NCI-H2107 treated with DMSO at 0.1 percent for 48 hours (cell line): ENCODE results near the gene FMC1.

Experiments
- DNase-seq: peaks from one replicate; lab custom pipeline; 2025; ENCODE audit not compliant: unreplicated experiment; lab: John Stamatoyannopoulos, UW

Gene FMC1

DNA sequence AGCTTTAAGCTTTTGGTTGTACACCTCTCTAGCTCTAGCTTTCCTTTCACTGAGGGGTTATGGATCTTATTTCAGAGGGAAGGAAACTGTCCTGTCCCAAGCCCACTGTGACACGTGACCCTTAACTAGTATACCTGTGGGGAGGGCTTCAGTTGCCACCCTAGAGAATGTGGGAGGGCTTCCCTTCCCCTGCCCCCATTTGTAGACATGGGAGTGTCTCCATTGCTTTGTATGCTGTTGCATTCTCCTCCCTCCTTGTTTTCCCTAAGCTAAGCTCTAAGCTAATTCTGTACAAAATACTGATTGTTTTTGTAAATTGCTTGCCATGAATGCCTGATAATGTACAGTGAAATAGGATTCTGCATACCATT is 29.8 kb downstream of the FMC1 start:
- no peak for DNase-seq

DNA sequence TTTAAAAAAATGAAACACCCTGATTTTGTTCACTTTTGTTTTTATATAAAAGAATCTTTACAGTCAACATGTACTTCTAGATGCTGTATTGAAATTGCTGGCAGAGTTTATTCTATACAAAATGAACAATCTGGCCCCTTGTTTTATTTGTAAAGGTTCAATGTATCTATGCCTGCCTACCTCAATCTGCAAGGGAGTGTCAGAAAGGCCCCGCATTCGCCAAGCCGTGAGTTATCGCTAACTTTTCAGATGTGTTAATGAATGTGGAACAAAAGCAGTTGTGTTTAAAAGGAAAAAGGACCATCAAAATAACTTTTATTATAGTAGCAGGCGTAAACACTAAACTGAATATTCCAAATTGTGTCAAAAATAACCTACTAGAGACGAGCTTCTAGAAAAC is 33.1 kb downstream of the FMC1 start:
- DNase-seq = no peak

DNA sequence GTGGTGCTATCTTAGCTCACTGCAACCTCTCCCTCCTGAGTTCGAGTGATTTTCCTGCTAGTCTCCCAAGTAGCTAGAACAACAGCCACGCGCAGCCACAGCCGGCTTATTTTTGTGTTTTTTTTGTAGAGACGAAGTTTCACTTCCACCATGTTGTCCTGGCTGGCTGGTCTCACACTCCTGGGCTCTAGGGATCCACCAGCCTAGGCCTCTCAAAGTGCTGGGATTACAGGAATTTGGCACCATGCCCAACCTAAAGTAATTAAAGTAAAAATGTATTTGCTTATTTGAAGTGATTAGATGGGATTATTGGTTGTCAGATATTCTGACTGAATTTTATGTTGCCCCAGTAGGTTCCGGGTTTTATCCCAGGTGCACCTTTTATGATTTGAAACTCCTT is 41.3 kb downstream of the FMC1 start:
- no peak for DNase-seq

DNA sequence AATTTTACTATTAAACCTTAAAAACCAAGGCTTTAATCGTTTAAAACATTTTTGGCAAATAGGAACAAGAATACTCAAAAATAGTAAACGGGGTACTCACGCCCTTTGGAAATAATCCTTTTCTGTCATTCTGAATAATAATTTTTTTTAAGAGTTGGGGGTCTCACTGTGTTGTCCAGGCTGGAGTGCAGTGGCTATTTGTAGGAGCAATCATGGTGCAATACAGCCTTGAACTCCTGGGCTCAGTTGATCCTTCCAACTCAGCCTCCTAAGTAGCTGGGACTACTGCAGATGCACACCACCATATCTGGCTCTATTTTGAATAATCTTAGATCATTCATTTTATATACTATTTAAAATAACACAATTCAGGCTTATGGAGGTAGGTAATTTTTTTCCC is 43.5 kb downstream of the FMC1 start:
- no peak for DNase-seq

DNA sequence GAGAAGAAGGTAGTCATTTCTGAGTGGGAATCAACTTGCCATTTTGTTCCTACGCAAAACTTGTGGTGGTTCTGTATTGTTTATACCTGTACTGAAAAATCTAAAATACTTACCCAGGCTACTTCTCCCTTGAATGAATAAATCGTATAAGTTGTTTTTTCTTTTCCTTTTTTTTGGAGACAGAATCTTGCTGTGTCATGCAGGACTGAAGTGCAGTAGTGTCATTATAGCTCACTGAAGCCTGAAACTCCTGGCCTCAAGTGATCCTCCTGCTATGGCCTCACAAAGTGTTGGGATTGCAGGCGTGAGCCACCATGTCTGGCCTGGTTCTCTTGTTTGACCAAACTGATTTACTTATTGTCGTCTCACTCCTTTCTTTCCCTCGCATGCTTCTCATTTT is 46.5 kb downstream of the FMC1 start:
- DNase-seq = no peak

DNA sequence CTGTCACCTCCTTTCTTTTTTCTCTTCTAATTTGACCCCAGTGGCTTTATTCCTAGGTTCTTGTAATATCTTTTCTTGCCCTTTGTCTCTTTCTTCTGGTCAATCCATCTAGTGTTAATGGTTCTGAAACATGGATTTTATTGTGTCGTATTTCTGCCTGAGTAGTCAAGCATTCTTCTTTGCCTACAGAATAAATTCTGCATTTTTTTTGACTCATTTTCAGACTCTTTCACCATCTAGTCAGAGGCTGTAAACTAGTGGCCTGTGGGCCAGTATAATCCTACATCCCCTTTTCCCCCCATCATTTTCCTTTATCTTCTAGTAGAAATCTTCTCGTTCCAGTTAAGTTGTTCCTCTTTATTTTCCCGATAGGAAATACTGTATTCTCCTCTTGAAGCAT is 48.0 kb downstream of the FMC1 start:
- DNase-seq = no peak

DNA sequence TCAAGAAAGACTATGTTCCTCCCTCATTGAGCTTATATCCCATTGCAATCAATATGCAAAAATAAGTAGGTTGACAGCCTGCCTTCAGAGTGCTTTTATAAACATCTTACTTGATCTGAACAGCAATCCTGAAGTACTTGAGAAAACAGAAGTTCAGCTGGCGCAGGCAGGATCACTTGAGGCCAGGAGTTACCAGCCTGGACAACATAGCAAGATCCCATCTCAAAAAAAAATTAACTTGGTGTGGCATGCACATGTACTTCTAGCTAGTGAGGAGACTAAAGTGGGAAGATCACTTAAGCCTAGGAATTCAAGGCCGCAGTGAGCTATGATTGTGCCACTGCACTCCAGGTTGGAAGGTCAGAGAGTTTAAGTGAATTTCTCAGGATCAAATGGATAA is 48.6 kb downstream of the FMC1 start:
- no peak for DNase-seq

DNA sequence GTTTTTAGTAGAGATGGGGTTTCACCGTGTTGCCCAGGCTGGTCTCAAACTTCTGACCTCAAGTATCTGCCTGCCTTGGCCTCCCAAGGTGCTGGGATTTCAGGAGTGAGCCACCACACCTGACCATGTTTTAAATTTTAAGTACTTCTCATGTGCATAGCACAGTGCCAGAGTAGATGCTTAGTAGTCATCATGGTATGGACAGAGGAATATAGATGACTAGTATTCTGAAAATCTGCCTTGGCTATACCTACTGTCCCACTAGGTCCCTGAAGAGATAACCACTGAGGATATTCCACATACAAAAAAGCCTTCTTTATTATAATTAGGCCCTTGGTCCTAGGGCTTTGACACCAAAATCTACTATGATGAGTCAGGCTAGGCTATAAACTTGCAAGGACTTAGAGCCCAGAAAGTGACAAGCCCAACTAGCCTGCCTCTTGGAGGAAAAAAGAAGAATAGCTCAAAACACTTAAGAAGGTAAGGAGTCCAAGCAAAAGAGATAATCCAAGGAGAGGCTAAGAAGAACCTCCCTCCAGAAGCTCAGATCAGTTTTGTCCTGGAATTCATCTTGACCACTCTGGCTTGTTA is 52.6 kb downstream of the FMC1 start:
- DNase-seq = no peak

DNA sequence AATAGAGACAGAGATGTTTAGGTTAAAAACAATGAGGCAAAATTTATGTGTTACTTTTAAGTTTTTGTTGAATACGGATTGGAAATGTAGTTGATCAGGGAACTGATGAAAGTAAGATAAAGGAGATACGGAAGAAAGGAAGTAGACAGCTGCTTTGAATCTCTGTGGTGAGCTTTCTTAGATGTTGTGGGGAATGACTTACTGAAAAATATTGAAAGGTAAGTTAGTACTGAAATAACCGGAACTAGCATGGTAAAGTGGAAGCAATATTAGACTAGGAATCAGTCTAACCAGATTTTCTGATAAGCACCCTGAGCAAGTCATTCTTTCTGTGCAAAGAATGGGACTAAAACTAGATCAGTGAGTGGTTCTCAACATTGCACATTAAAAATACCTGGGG is 53.4 kb downstream of the FMC1 start:
- DNase-seq = no peak
